ENCODE data around the gene CD82. TPM values are rescaled to one million over a fixed set of nuclear protein-coding genes. Genes with fewer than 3 reads are reported as not detected.

Gene CD82
- total RNA-seq, 1 experiment from 2014 or later, result 4.5 TPM

DNA sequence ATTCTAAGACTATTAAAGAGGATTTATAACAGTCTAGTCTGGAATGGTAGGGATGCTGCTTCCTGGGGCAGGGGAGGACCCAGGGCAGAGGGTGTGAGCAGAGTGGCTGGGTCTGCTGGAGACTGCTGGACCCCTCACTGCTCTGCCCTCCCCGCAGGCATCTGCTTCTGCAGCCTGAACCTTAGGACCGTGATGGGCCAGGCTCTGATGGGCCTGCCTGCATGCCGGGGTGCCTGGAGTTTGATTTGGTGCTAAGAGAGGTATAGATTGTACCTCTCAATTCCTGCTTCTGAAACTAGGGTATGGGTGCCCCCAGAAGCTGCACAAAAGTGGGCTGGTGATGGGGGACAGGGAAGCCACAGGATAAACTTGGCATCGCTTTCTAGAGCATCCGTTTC is 54.9 kb downstream of the CD82 start:
- Mint-ChIP-seq H3K4me3 (no peak overlapping the region), H3K4me1 (peaks cover 16 to 24% of the 10 kb centered on the region in 2 experiments), H3K36me3 (ENCODE audit: insufficient read depth in 1 of 3, low read depth in 3 of 3) (peaks cover 0 to 2% (median 0%) of the 10 kb centered on the region in 3 experiments; a peak in 1 of 7 replicates), H3K27ac (no peak overlapping the region), H3K27me3 (ENCODE audit: low read depth) (peaks cover 30% of the 10 kb centered on the region), H3K9me3 (no peaks in the 10 kb centered on the region; a peak in 1 of 5 replicates)
- no peak overlapping the region for H3K56ac ChIP-seq (ENCODE audit: insufficient read length, low read depth, low read length)
- no peak overlapping the region for H4K5ac ChIP-seq (ENCODE audit: insufficient read length, low read depth, low read length)
- H3K9ac ChIP-seq (ENCODE audit: extremely low read depth, insufficient read length, low read length), result no peak overlapping the region
- no peaks in the 10 kb centered on the region for H4K20me1 ChIP-seq (ENCODE audit: control insufficient read depth, insufficient read depth, insufficient read length)
- no peak overlapping the region for H2BK12ac ChIP-seq (ENCODE audit: insufficient read length, low read depth, low read length)
- no CpG with 5 or more reads among the region's 5 CpGs for WGBS (ENCODE audit: extremely low coverage, insufficient read length, low lambda C conversion rate)
- H3K23me2 ChIP-seq (ENCODE audit: insufficient read length, low read depth, low read length, poor library complexity, severe bottlenecking), result no peaks in the 10 kb centered on the region
- no peaks in the 10 kb centered on the region for H3K79me2 ChIP-seq (ENCODE audit: insufficient read depth, low read length)
- no peak overlapping the region for H3T11ph ChIP-seq (ENCODE audit: low read length)
- no peak overlapping the region for H3K4me2 ChIP-seq (ENCODE audit: insufficient read depth, insufficient read length, low read length)
- no peaks in the 10 kb centered on the region for H3K79me1 ChIP-seq (ENCODE audit: insufficient read depth, low read depth, low read length, poor library complexity, severe bottlenecking)
- H3K14ac ChIP-seq (ENCODE audit: insufficient read depth, low read length), result no peak overlapping the region
- TF ChIP-seq, protein P1, sequence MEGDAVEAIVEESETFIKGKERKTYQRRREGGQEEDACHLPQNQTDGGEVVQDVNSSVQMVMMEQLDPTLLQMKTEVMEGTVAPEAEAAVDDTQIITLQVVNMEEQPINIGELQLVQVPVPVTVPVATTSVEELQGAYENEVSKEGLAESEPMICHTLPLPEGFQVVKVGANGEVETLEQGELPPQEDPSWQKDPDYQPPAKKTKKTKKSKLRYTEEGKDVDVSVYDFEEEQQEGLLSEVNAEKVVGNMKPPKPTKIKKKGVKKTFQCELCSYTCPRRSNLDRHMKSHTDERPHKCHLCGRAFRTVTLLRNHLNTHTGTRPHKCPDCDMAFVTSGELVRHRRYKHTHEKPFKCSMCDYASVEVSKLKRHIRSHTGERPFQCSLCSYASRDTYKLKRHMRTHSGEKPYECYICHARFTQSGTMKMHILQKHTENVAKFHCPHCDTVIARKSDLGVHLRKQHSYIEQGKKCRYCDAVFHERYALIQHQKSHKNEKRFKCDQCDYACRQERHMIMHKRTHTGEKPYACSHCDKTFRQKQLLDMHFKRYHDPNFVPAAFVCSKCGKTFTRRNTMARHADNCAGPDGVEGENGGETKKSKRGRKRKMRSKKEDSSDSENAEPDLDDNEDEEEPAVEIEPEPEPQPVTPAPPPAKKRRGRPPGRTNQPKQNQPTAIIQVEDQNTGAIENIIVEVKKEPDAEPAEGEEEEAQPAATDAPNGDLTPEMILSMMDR (conservative IDR thresholded peaks at IDR 0.05), result no peak
- no peak overlapping the region for H3K27ac ChIP-seq (ENCODE audit: insufficient read length, low read depth, low read length)
- no peaks in the 10 kb centered on the region for H3K4me1 ChIP-seq (ENCODE audit: insufficient read depth, low read length)
- H2BK15ac ChIP-seq (ENCODE audit: low read depth, low read length), result no peak overlapping the region
- no peak overlapping the region for H3K23ac ChIP-seq (ENCODE audit: insufficient read length, low read depth, low read length)
- no peaks in the 10 kb centered on the region for H3K27me3 ChIP-seq (ENCODE audit: insufficient read depth, low read length)
- no peak overlapping the region for H4K8ac ChIP-seq (replicated peaks; ENCODE audit: insufficient read length, low read depth, low read length)
- H2BK5ac ChIP-seq (ENCODE audit: insufficient read length, low read length), result no peak overlapping the region
- H4K91ac ChIP-seq (ENCODE audit: insufficient read length, low read depth, low read length), result no peak overlapping the region
- H2AFZ ChIP-seq (ENCODE audit: low read length), result no peak overlapping the region
- H3K4ac ChIP-seq (ENCODE audit: low read depth, low read length), result no peak overlapping the region
- DNase-seq, result no peak
- H3K9me3 ChIP-seq (ENCODE audit: control insufficient read depth, low read depth, low read length), result no peaks in the 10 kb centered on the region
- H2BK20ac ChIP-seq (ENCODE audit: low read depth, low read length, poor library complexity, severe bottlenecking), result no peak overlapping the region
- H2BK120ac ChIP-seq (ENCODE audit: low read depth, low read length, poor library complexity, severe bottlenecking), result no peak overlapping the region
- no peak overlapping the region for H3K18ac ChIP-seq (ENCODE audit: insufficient read length, low read depth, low read length)
- no peak overlapping the region for H2AK5ac ChIP-seq (ENCODE audit: insufficient read length, low read length)
